Retinal pigment epithelial cell (primary cell): Measurements from ENCODE around the gene F10.

Source experiments
- DNase-seq: peaks from one replicate; pipeline ENCODE4 v3.0.0-alpha.2; 2010; ENCODE audit warnings: low read depth
- H3K4me3 ChIP-seq: 2 replicates; pipeline ENCODE4 v1.5.1; 2011; ENCODE audit warnings: mild to moderate bottlenecking, low read length, control low read depth, moderate library complexity
- TF ChIP-seq, protein P1 (sequence below): conservative IDR thresholded peaks from 2 replicates; pipeline ENCODE4 v1.5.1; 2011; ENCODE audit warnings: low read depth, low read length, control low read depth, inconsistent platforms

The F10 gene

GRCh38 chr13:113166681-113167080 lies 44.1 kb downstream of the F10 start:
- H3K4me3 ChIP-seq = no peak overlapping the region
- TF ChIP-seq, protein P1, sequence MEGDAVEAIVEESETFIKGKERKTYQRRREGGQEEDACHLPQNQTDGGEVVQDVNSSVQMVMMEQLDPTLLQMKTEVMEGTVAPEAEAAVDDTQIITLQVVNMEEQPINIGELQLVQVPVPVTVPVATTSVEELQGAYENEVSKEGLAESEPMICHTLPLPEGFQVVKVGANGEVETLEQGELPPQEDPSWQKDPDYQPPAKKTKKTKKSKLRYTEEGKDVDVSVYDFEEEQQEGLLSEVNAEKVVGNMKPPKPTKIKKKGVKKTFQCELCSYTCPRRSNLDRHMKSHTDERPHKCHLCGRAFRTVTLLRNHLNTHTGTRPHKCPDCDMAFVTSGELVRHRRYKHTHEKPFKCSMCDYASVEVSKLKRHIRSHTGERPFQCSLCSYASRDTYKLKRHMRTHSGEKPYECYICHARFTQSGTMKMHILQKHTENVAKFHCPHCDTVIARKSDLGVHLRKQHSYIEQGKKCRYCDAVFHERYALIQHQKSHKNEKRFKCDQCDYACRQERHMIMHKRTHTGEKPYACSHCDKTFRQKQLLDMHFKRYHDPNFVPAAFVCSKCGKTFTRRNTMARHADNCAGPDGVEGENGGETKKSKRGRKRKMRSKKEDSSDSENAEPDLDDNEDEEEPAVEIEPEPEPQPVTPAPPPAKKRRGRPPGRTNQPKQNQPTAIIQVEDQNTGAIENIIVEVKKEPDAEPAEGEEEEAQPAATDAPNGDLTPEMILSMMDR = no peak
- no peak for DNase-seq

DNA sequence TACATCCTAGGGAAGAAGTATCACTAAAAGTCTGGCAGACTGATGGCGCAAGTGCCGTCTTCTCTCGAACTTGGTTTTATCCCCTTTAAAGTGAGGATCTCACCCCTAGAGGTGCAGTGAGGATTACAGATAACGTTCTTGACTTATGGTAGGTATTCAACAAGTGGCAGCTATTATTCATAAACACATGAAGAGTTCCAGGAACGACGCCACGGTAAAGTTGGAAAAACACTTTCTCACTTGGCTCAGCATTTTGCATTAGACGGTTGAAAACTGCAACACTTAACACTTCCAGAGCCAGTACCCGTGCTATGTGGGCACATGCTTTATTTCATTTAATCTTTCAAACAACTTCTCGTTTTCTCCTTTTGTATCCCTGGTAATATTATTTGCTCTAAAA lies 44.6 kb downstream of the F10 start:
- TF ChIP-seq, protein P1 = no peak
- no peak overlapping the region for H3K4me3 ChIP-seq
- DNase-seq = no peak

GRCh38 chr13:113167575-113167974 lies 45.0 kb downstream of the F10 start:
- TF ChIP-seq, protein P1 = no peak
- no peak overlapping the region for H3K4me3 ChIP-seq
- no peak for DNase-seq

GRCh38 chr13:113168211-113168610 lies 45.6 kb downstream of the F10 start:
- TF ChIP-seq, protein P1 = no peak
- DNase-seq = no peak
- no peak overlapping the region for H3K4me3 ChIP-seq

- no peak overlapping the region for H3K4me3 ChIP-seq
- DNase-seq = no peak
- TF ChIP-seq, protein P1 = no peak
These were observed 47.0 kb downstream of the F10 start for GRCh38 chr13:113169277-113170272.

GRCh38 chr13:113170511-113170910 lies 47.9 kb downstream of the F10 start:
- TF ChIP-seq, protein P1 = no peak

More at GRCh38 chr13:113170511-113170910, 47.9 kb downstream of the F10 start:
- no peak overlapping the region for H3K4me3 ChIP-seq
- no peak for DNase-seq
